WTC11 (cell line): Measurements from ENCODE around the gene MIPOL1. TPM values are rescaled to one million over a fixed set of nuclear protein-coding genes. Genes with fewer than 3 reads are reported as not detected.

Experiments
- ATAC-seq: fragments of 200-7000 bp; cut with Tn5 transposase; 2 replicates; pipeline ENCODE4 v1.10.0; 2021; ENCODE audit warnings: mild to moderate bottlenecking, moderate library complexity
- CTCF ChIA-PET: fragments of 300-600 bp; sonication (Branson Sonifier 250); formaldehyde crosslinking; loops from one replicate; lab custom pipeline; 2021; ENCODE audit warnings: antibody characterized with exemption; lab: Charles Lee
- POLR2A ChIA-PET: fragments of 350-600 bp; sonication (Branson Sonifier 250); formaldehyde crosslinking; loops from one replicate; lab custom pipeline; 2021; ENCODE audit warnings: antibody characterized with exemption; lab: Charles Lee
- DNase-seq: peaks from one replicate; pipeline ENCODE4 v3.0.0; 2021; ENCODE audit warnings: low spot score
- H3K27ac Mint-ChIP-seq: 2 replicates; pipeline ENCODE4 v1.8.0; 2021; ENCODE audit warnings: mixed read lengths
- H3K27me3 Mint-ChIP-seq: 2 replicates; pipeline ENCODE4 v1.8.0; 2021; ENCODE audit warnings: low read depth, mild to moderate bottlenecking, moderate library complexity, mixed read lengths
- H3K36me3 Mint-ChIP-seq: 2 replicates; pipeline ENCODE4 v1.8.0; 2021; ENCODE audit warnings: mixed read lengths
- H3K4me1 Mint-ChIP-seq: 2 replicates; pipeline ENCODE4 v1.8.0; 2022; ENCODE audit warnings: mixed read lengths
- H3K4me3 Mint-ChIP-seq: 2 replicates; pipeline ENCODE4 v1.8.0; 2021; ENCODE audit warnings: mild to moderate bottlenecking, moderate library complexity, mixed read lengths
- H3K9me3 Mint-ChIP-seq: 2 replicates; pipeline ENCODE4 v1.8.0; 2021; ENCODE audit warnings: mixed read lengths
- AFF4 ChIP-seq: sonication (generic); formaldehyde crosslinking; IDR thresholded peaks from 2 replicates; pipeline ENCODE4 v1.8.1; 2023; ENCODE audit warnings: mild to moderate bottlenecking, missing genetic modification reagents, borderline replicate concordance
- ATF1 ChIP-seq: sonication (generic); formaldehyde crosslinking; IDR thresholded peaks from 2 replicates; pipeline ENCODE4 v1.8.1; 2023; ENCODE audit warnings: mild to moderate bottlenecking, moderate library complexity, missing genetic modification reagents
- ATF2 ChIP-seq: sonication (generic); formaldehyde crosslinking; IDR thresholded peaks from 2 replicates; pipeline ENCODE4 v1.8.1; 2022; ENCODE audit warnings: low read depth, missing genetic modification reagents, borderline replicate concordance
- ATF6 ChIP-seq: sonication (generic); formaldehyde crosslinking; IDR thresholded peaks from 2 replicates; pipeline ENCODE4 v1.8.1; 2023; ENCODE audit warnings: mild to moderate bottlenecking, missing genetic modification reagents
- ETV6 ChIP-seq: sonication (generic); formaldehyde crosslinking; IDR thresholded peaks from 2 replicates; pipeline ENCODE4 v1.8.1; 2022; ENCODE audit warnings: mild to moderate bottlenecking, missing genetic modification reagents
- FOXJ3 ChIP-seq: sonication (generic); formaldehyde crosslinking; IDR thresholded peaks from 2 replicates; pipeline ENCODE4 v1.9.0; 2021; ENCODE audit warnings: missing genetic modification reagents, mild to moderate bottlenecking, borderline replicate concordance
- HMGA2 ChIP-seq: fragments of 250-450 bp; sonication (Bioruptor Pico); IDR thresholded peaks from 2 replicates; pipeline ENCODE4 v1.4.0; 2021; ENCODE audit warnings: mild to moderate bottlenecking, moderate library complexity
- KAT7 ChIP-seq: sonication (generic); formaldehyde crosslinking; IDR thresholded peaks from 2 replicates; pipeline ENCODE4 v1.8.1; 2023; ENCODE audit warnings: missing genetic modification reagents, mild to moderate bottlenecking, borderline replicate concordance
- MYBL2 ChIP-seq: sonication (generic); formaldehyde crosslinking; IDR thresholded peaks from 2 replicates; pipeline ENCODE4 v1.8.1; 2023; ENCODE audit warnings: mild to moderate bottlenecking, moderate library complexity, missing genetic modification reagents
- NFATC4 ChIP-seq: fragments of 250-450 bp; sonication (Bioruptor Pico); IDR thresholded peaks from 2 replicates; pipeline ENCODE4 v1.9.0; 2021; ENCODE audit warnings: mild to moderate bottlenecking
- PRRX2 ChIP-seq: fragments of 250-450 bp; sonication (Bioruptor Pico); IDR thresholded peaks from 2 replicates; pipeline ENCODE4 v1.8.0; 2021; ENCODE audit warnings: mild to moderate bottlenecking
- SMAD4 ChIP-seq: sonication (generic); formaldehyde crosslinking; IDR thresholded peaks from 2 replicates; pipeline ENCODE4 v1.8.0; 2022; ENCODE audit warnings: mild to moderate bottlenecking, missing genetic modification reagents
- SOX15 ChIP-seq: fragments of 250-450 bp; sonication (Bioruptor Pico); IDR thresholded peaks from 2 replicates; pipeline ENCODE4 v1.9.0; 2021; ENCODE audit warnings: mild to moderate bottlenecking
- SP1 ChIP-seq: sonication (generic); formaldehyde crosslinking; conservative IDR thresholded peaks from 2 replicates; pipeline ENCODE4 v1.8.1; 2022; ENCODE audit warnings: missing genetic modification reagents
- TEAD1 ChIP-seq: sonication (generic); formaldehyde crosslinking; IDR thresholded peaks from 2 replicates; pipeline ENCODE4 v1.8.0; 2022; ENCODE audit warnings: mild to moderate bottlenecking, missing genetic modification reagents
- ZMAT4 ChIP-seq: fragments of 250-450 bp; sonication (Bioruptor Pico); IDR thresholded peaks from 2 replicates; pipeline ENCODE4 v1.9.0; 2021; ENCODE audit warnings: mild to moderate bottlenecking
- ZNF281 ChIP-seq: sonication (generic); formaldehyde crosslinking; IDR thresholded peaks from 2 replicates; pipeline ENCODE4 v1.8.0; 2023; ENCODE audit warnings: mild to moderate bottlenecking, missing genetic modification reagents
- ZNF317 ChIP-seq: sonication (generic); formaldehyde crosslinking; IDR thresholded peaks from 2 replicates; pipeline ENCODE4 v1.8.1; 2023; ENCODE audit warnings: low read depth, mild to moderate bottlenecking, moderate library complexity, missing genetic modification reagents, borderline replicate concordance
- ZNF396 ChIP-seq: fragments of 250-450 bp; sonication (Bioruptor Pico); IDR thresholded peaks from 2 replicates; pipeline ENCODE4 v1.8.0; 2021; ENCODE audit warnings: mild to moderate bottlenecking, moderate library complexity, borderline replicate concordance
- ZNF423 ChIP-seq: fragments of 250-450 bp; sonication (Bioruptor Pico); IDR thresholded peaks from 2 replicates; pipeline ENCODE4 v2.1.2; 2022; ENCODE audit warnings: mild to moderate bottlenecking, moderate library complexity
- total RNA-seq: library from RNA; stranded (reverse); gene quantifications from 3 replicates; pipeline ENCODE4 v1.2.3, GENCODE V29; 2021

MIPOL1 gene
- total RNA-seq, 1 experiment from 2014 or later: 13.1 TPM

GRCh38 chr14:37274652-37275051 is 76.9 kb downstream of the MIPOL1 start:
- Mint-ChIP-seq H3K36me3 (no peaks in the 10 kb centered on the region), H3K9me3 (no peaks in the 10 kb centered on the region), H3K27ac (no peak overlapping the region), H3K27me3 (no peaks in the 10 kb centered on the region), H3K4me1 (no peaks in the 10 kb centered on the region), H3K4me3 (no peak overlapping the region)
- ChIA-PET POLR2A (no interaction called here), CTCF (no interaction called here)
- no peak for DNase-seq
- TF ChIP-seq ZNF423 (CRISPR knock-in tag) (no peak), SMAD4 (CRISPR knock-in tag) (no peak), AFF4 (CRISPR knock-in tag) (no peak), ZNF396 (CRISPR knock-in tag) (no peak), KAT7 (CRISPR knock-in tag) (no peak), TEAD1 (CRISPR knock-in tag) (no peak), FOXJ3 (CRISPR knock-in tag) (no peak), ATF6 (CRISPR knock-in tag) (no peak), ZNF281 (CRISPR knock-in tag) (no peak), ETV6 (CRISPR knock-in tag) (no peak), SP1 (CRISPR knock-in tag) (no peak), ZMAT4 (CRISPR knock-in tag) (no peak), HMGA2 (CRISPR knock-in tag) (no peak), NFATC4 (CRISPR knock-in tag) (no peak)
- TF ChIP-seq, all 79 proteins: peak for 0
- ATAC-seq: no peak

- H3K27ac Mint-ChIP-seq: no peak overlapping the region
- no peak for ATAC-seq
- no peak for DNase-seq
- ChIA-PET POLR2A (no interaction called here), CTCF (no interaction called here)
- H3K4me3 Mint-ChIP-seq: no peak overlapping the region
- H3K9me3 Mint-ChIP-seq: no peaks in the 10 kb centered on the region
- H3K4me1 Mint-ChIP-seq: no peaks in the 10 kb centered on the region
- no peaks in the 10 kb centered on the region for H3K27me3 Mint-ChIP-seq
- H3K36me3 Mint-ChIP-seq: no peaks in the 10 kb centered on the region
- TF ChIP-seq ATF6 (CRISPR knock-in tag): no peak
- TF ChIP-seq ZNF317 (CRISPR knock-in tag): no peak
- no peak for TF ChIP-seq ATF2 (CRISPR knock-in tag)
- no peak for TF ChIP-seq ZNF281 (CRISPR knock-in tag)
- no peak for TF ChIP-seq PRRX2 (CRISPR knock-in tag)
- TF ChIP-seq MYBL2 (CRISPR knock-in tag): no peak
- TF ChIP-seq SOX15 (CRISPR knock-in tag): no peak
- TF ChIP-seq ATF1 (CRISPR knock-in tag): no peak
Measured at GRCh38 chr14:37275963-37276362, 78.2 kb downstream of the MIPOL1 start.
